HG03066 (cell line): Measurements from ENCODE around the gene NDE1.
"Not testable (repeated sequence)": the region's sequence is repeated elsewhere in the genome, so short reads cannot be mapped to it uniquely, and the experiment has no call there.

Experiments used
- ATAC-seq: cut with Tn5 transposase; IDR thresholded peaks from one replicate; pipeline ENCODE4 v1.9.1; 2021; ENCODE audit warnings: low read depth; ENCODE audit not compliant: unreplicated experiment

Gene NDE1

DNA sequence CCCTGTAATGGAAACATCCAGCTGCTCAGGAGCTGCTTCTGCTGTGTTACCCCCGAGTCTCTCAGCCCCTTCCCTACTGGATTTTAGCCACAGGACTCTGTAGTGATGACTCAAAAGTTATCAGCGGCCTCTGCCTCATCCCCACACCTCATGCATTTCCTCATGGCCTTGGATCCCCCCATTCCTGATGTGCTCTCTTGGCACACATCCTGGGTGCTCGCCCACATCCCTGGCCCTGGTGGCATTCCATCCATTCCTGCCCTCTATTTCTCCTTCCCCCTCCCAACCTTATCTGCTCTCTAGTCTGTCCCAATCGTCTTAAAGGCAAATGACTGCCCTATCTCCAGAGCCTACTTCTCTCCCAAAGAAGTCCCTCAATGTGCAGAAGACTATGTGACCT lies 31.7 kb upstream of the NDE1 start:
- no peak for ATAC-seq

DNA sequence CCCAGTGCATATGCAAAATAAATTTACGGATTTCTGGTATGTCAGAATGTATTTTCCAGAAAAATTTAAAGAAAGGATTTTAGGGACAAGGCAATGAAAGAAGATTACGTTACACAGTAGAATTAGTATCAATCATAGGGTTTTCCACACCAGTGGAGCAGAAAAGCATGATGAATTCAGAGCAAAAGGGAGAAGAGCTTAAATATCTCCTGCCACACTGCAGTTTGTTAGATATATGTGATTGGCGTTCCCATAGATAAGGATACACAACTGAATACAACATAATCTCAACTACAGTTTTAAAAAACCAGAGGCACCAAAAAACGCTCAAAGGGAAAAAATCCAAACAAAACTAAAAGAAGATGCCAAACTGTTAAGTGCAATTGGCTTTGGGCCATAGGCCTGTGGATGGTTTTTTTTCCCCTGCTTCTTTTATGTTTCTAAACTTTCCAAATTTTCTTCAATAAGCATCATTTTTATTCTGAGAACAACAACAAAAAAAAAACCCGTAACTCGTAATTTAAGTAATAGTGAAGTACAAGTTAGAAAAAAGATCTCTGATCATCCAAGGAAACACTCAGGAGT lies 29.3 kb upstream of the NDE1 start:
- ATAC-seq, result no peak

DNA sequence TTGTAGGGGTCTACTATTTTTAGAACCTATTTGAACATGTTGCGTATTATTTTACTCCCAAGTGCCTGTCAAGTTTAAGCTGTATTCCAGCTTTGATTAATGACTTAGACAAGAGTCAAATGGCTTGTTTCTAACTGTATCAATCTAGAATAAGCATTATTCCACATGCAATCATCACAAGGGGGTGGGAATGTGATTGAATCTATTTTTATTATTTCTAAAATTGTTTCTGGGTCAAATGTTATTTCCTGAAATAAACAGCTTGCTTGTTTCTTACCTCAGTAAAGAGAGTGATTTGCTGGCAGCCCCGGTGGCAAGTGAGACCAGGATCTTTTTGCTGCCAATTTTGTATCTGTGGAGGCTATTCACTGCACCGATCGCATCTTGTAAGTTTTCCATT lies 28.6 kb upstream of the NDE1 start:
- ATAC-seq, result no peak

DNA sequence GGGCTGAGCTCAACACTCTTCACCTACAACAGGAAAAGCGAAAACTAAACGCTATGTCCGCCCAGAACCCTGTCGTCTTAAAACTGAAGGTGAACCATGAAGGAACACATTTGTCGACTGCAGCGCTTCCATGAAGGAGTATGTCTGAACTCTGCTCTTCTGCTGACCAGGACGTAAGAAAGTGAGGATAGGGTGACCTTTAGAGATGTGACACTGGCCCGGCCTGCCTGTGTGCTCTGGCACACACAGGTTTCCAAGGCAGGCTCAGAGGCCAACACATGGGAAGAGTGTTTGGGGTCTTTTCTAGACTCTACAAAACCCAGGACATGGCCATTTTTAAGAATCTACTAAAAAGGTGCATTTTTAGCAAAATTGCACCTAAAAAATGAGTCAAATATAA lies 28.2 kb upstream of the NDE1 start:
- no peak for ATAC-seq

DNA sequence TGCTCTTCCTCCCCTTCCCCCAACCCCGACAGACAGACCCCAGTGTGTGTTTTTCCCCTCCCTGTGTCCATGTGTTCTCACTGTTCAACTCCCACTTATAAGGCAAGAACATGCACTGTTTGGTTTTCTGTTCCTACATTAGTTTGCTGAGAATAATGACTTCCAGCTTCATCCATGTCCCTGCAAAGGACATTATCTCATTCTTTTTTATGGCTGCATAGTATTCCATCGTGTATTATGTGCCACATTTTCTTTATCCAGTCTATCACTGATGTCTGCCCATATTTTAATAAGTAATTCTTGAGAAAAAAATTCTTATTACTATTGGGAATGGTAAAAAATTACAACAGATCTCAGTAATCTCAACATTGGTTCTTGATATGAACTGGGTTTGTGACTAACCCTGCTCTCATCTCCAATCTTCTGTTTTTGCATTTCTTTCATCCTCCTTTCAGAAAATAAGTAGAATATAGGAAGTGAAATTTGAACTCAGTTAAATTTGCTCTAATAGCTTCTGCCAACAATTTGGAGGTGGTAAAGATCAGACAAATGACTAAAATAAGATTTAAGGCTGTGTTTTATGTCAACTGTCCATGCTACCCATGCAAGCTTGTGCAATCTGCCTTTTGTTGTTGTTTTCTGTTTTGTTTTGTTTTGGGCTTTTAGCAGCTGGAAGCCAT lies 18.2 kb upstream of the NDE1 start:
- ATAC-seq, result no peak

DNA sequence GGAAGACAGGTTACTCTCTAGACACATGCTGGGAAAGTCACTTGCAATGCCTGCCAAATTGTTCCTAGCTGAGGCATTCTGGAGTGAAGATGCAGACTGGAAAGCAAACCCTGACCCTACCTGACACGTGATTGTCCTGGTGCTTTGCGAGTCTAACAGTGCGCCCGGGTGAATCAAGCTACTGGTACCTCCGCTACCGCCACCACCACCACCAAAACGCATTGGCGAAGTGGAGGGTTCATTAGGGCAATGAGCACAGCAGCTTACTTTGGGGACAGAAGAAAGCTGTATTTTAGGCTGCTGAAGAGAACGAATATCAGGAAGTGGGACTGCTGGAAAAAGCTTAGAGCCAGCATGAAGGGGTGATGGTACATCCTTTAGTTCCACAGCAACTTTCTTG lies 14.1 kb upstream of the NDE1 start:
- ATAC-seq, result no peak

DNA sequence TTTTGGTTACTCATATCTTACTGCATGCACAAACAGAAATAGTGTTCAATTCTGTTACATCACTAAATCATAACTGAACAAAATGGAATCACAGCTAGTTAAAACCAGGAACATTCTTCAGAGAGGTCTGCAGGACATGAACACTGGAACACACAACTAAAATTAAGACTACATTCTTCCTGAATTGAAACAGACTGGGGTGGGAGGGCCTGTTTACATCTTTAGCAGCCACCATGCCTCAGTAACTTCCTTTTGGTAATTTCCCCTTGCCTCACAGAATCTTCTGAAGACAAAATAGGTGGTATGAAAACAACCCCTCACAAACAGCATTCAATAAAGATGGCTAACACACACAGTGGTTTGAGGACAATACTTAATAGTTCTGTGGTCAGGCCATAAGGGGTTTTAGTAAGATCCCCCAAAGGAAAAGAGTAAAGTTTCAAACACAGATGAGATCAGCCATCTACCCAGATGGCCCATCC lies 13.6 kb upstream of the NDE1 start:
- ATAC-seq, result no peak

DNA sequence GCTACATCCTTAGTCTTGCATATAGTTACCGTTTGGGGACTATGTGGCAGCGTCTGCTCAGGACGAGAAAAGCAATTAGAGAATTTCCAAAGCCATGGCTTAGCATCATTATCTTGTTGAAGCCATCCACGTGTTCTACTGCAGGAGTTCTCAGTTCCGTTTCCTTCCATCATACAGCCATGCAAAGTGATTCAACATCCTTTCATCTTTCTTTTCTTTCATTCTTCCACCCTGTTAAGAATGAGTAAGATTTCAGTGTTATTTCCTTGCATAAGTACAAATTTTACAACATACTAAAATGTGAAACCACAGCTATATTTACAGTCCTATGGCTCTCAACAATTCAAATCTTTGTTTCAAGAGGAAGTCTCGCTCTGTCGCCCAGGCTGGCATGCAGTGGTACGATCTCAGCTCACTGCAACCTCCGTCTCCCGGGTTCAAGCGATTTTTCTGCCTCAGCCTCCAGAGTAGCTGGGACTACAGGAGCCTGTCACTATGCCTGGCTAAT lies 10.9 kb upstream of the NDE1 start:
- ATAC-seq, result no peak

DNA sequence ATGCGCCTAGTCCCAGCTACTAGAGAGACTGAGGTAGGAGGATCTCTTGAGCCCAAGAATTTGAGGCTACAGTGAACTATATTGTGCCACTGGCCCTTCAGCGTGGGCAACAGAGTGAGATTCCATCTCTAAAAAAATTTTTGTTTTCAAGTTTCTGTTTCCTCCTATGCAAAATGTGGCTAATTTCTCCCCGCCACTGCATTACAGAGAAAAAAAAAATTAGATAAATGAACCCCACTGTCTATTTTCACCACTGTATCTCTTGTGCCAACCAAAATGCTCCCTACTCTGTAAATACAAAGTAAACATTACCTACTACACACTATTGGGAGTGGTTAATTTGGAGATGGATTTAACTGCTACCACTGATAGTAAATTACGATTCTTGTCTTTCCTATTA lies 9.1 kb upstream of the NDE1 start:
- no peak for ATAC-seq

DNA sequence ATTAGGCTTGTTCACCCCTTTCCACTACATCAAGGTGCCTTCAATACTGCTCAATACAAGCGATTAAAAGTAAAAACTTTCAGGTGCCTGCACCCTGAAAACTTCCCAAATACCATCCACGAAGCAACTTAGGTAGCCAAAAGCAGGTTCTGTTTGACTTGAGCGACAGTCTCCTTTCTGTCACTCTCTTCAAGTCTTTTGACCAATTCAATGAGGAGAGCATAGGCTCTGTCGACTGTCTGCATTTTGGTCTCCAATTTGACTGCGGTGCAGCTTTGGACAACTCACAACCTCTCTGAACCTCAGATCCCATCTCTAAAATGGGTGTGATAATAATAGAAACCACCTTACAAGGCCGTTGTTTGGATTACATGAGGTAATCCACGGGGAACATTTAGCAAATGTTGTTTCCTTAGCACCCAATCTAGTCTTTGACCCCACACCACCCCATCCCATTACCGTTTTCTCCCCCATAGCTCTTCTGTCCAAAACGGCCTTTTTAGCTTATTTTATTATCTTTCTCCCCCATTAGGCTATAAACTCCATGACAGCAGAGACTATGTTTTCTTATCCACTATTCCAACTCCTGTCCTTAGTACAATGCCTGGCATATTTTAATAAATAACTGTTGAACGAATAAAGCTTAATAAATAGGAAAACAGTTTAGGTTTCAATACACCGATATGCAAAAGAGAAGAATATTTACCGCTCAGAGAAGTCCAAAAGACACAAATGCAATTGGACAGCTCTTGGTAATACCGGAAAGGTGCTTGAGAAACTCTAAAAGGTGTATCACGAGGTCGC lies 8.1 kb upstream of the NDE1 start:
- ATAC-seq, result no peak

DNA sequence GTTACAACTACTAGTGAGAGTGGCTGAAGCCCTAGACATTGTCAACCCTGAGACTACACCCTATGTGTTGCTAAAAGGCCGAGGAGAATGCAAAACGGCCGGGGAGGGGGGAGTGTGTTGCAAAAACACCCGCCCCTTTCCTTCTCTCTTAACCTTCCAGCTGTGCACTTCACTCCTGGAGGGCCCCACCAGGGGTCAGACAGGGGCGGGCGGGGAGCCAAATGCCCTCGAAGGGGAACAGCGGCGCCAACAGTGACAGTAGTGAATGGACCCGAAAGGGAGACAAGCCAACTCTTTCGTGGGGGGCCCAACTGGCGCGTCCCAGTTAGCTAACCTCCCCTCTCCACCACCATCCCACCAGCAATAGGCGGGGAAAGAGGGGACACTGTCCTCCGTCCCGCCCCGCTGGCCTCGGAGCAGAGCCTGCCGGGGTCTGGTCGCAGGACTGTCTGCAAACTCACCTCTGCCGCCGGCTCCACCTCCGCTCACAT lies 7.4 kb upstream of the NDE1 start:
- peak; percentile 66 for ATAC-seq

DNA sequence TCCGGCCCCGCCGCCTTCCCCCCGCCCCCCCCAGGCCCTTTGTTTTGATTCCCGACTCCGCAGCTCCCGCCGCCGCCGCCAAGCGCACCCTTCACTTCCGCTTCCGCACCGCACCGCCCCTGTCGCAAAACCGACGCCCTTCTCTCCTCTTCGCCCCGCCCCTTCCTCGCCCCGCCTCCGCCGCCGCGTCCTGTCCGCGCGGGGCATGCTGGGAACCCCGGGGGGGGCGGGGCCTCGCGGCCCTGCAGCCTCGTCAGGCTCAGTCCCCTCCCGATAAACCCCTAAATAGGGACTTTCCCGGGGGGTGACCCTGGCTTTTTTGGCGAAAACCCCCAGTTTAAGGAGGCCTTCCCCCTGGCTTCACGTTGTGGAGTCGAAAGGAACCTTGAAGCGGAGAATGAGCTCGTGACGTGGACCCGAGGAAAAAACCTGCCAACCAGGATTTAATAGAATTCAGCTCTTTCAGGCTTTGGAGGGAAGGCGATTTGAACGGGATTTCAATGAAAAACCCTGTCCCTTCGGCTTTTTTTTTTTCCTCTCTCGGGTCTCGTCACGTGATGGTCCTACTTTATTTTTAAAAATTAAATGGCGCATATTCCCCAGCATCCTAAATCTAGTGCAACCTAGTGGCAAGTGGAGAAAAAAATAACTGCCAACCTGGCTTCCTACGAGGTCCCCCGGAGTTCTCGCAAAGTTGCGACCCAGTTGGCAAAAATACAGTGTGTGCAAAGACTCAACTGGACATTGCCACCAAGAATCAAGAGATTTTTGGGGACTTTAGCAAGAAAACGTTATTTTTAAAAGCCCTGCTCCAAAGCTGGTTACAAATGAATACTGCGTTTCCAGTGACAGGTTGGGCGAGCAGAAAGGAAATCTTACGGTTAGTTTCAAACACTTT lies 6.7 kb upstream of the NDE1 start, which contains the start of gene MARF1:
MARF1 (minus strand) TSS at position 107 of the 898 bp plus-strand sequence. CDS start 3,921 bp downstream, outside the sequence.
- peak; percentile 26 for ATAC-seq

DNA sequence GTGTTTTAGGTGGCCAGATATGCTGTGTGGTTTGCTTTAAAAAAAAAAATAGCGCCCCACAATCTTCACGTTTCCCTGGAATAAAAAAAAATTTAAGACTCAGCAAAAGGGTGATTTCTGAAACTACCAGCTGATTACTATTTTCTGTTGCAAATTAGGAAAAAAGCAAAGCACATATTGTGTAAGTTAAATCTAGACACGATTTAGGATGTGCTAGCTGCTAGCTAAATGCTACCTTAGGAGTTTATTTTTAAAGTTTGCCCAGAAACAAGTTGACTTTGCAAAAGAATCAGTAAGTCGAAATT lies 6.1 kb upstream of the NDE1 start:
- ATAC-seq, result no peak

DNA sequence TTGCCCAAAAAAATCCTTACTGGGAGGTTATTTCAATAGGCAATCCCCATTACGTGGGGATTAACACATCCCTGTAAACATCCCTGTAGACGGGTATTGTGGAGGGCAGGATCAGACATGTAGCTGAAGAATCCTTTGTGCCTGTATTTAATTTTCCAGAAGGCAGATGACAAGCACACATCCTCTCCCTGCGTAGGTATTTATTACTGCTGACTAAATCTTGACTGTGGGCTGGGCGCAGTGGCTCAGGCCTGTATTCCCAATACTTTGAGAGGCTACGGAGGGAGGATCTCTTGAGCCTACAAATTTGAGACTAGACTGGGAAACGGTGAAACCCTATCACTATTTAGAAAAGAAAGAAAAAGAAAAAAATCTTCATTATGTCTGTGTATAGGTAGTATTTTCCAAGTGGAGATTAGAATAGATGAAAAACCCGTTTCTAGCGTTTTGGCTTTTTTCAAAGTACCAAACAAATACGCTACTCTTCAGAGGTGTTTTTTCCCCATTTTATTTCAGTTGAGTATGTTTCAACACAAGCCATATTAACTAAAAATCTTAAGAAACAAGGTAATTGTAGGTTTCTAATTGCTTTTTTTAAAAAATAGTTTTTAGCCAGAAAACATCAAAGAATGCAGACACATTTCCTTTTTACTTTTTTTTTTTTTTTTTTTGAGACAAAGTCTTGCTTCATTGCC lies 5.6 kb upstream of the NDE1 start:
- no peak for ATAC-seq

DNA sequence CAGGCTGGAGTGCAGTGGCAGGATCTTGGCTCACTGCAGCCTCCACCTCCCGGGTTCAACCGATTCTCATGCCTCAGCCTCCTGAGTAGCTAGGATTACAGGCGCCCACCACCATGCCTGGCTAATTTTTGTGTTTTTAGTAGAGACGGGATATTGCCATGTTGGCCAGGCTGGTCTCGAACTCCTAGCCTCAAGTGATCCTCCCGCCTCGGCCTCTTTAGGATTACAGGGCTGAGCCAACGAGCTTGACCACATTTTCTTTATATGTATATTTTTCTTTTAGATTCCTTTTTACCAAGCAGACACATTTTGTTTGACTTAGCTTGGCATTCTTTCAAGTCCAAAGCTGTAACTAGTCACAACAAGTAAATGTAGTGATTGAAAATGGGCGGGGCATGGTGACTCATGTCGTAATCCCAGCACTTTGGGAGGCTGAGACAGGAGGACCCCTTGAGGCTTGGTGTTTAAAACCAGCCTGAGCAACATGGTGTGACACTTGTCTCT lies 5.0 kb upstream of the NDE1 start:
- ATAC-seq, result not testable (repeated sequence)

DNA sequence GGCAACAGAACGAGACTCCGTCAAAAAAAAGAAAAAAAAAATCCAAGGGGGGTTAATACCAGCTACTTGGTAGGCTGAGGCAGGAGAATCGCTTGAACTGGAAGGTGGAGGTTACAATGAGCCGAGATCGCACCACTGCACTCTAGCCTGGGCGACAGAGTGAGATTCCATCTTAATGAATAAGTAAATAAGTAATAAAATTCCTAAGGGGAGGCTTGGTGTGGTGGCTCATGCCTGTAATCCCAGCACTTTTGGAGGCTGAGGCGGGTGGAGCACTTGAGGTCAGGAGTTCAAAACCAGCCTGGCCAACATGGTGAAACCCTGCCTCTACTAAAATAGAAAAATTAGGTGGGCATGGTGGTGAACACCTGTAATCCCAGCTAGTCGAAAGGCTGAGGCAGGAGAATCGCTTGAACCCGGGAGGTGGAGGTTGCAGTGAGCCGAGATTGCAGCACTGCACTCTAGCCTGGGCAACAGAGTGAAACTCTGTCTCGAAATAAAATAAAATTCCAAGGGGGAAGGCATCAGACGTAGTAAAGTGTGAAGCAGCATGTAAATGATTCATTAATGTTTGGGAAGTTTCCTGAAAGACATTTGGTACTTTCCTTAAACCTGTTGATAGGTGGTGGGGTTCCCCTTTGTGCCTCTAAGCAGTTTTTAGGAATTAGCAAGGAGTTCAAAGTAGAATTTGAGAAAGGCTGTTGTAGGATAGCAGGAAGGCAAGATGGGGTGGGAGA lies 3.3 kb upstream of the NDE1 start:
- ATAC-seq, result not testable (repeated sequence)

DNA sequence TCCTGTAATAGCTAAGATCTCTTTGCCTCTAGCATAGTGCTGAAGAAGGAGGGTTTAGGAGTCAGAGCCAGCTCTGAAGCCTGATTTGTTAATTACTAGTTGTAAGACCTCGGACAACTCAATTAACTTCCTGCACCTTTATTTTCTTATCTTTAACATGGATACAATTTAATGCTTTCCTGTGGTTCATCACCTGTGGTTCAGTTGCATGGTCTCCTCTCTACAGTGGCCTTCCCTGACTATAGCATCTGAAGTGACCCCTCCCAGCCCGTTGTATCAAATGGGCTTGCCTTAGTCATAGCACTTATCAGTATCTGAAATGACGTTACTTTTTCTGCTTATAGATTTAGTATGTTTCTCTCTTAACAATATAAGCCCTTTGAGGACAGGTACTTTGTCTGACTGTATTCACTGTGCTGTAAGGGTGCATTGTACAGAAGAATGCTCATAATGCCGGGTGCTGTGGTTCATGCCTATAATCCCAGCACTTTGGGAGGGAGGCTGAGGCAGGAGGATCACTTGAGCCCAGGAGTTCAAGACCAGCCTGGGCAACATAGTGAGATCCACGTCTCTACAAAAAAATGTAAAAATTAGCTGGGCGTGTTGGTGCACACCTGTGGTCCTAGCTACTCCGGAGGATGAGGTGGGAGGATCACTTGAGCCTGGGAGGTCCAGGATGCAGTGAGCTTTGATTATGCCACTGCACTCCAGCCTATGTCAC lies 2.6 kb upstream of the NDE1 start:
- ATAC-seq, result no peak

DNA sequence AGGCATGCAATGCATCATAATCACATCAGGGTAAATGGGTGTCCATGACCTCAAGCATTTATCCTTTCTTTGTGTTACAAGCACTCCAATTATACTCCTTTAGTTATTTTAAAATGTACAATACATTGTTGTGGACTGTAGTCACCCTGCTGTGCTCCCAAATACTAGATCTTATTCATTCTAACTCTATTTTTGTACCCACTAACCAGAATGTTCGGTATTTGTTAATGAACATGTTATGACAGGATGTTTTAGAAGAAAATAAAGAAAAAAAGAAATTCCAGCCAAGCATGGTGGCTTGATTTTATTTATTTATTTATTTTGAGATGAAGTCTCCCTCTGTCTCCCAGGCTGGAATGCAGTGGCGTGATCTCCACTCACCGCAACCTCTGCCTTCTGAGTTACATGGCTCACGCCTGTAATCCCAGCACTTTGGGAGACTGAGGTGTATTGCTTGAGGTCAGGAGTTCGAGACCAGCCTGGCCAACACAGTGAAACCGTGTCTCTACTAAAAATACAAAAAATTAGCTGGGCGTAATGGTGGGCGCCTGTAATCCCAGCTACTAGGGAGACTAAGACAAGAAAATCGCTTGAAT lies 1.8 kb upstream of the NDE1 start:
- no peak for ATAC-seq
